Measurements from ENCODE around the gene ERBB2.
"Not testable (repeated sequence)": the region's sequence is repeated elsewhere in the genome, so short reads cannot be mapped to it uniquely, and the experiment has no call there.

Gene ERBB2

GRCh38 chr17:39705786-39706348, 6.0 kb downstream of the ERBB2 start:
- DNase-seq = no peak

- DNase-seq = no peak
Measured at GRCh38 chr17:39706383-39706782, 6.5 kb downstream of the ERBB2 start.

DNA sequence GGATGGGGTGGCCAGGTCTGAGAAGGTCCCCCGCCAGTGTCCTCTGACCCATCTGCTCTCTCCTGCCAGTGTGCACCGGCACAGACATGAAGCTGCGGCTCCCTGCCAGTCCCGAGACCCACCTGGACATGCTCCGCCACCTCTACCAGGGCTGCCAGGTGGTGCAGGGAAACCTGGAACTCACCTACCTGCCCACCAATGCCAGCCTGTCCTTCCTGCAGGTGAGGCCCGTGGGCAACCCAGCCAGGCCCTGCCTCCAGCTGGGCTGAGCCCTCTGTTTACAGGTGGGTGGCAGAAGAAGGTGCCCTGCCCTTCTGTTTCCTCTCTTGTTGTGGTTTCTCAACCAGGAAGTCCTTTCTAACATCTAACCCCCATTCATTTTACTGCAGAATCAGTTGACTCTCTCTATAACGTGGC, 7.1 kb downstream of the ERBB2 start:
- no peak for DNase-seq

DNA sequence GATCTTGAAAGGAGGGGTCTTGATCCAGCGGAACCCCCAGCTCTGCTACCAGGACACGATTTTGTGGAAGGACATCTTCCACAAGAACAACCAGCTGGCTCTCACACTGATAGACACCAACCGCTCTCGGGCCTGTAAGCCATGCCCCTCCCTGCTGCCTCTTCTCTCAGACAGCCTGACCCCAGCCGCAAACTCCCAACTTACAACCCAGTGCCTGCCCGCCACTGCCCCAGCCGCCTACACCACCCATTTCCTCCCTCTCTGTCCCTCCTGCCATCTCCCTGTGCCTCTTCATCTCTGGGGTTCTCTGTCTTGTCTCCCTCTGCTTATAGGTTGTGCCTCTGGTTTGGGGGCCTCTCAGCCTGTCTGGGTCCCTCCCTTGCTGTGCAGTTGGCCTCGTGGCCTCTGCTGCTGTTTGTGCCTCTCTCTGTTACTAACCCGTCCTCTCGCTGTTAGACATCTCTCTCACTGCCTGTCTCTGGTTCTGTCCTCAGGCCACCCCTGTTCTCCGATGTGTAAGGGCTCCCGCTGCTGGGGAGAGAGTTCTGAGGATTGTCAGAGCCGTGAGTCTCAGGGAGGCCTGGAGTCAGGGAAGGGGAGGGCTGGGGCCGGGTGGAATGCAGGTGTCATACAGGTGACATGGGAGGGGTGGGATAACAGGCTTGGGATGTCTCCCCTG, 9.6 kb downstream of the ERBB2 start:
- no peak for DNase-seq

- DNase-seq = no peak
Measured at GRCh38 chr17:39709998-39710964, 10.4 kb downstream of the ERBB2 start.

GRCh38 chr17:39711071-39711470, 11.2 kb downstream of the ERBB2 start:
- DNase-seq = not testable (repeated sequence)

DNA sequence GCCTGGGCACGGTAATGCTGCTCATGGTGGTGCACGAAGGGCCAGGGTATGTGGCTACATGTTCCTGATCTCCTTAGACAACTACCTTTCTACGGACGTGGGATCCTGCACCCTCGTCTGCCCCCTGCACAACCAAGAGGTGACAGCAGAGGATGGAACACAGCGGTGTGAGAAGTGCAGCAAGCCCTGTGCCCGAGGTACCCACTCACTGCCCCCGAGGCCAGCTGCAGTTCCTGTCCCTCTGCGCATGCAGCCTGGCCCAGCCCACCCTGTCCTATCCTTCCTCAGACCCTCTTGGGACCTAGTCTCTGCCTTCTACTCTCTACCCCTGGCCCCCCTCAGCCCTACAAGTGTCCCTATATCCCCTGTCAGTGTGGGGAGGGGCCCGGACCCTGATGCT, 12.0 kb downstream of the ERBB2 start:
- DNase-seq = no peak

- DNase-seq = no peak
Measured at GRCh38 chr17:39714234-39714633, 14.4 kb downstream of the ERBB2 start.

DNA sequence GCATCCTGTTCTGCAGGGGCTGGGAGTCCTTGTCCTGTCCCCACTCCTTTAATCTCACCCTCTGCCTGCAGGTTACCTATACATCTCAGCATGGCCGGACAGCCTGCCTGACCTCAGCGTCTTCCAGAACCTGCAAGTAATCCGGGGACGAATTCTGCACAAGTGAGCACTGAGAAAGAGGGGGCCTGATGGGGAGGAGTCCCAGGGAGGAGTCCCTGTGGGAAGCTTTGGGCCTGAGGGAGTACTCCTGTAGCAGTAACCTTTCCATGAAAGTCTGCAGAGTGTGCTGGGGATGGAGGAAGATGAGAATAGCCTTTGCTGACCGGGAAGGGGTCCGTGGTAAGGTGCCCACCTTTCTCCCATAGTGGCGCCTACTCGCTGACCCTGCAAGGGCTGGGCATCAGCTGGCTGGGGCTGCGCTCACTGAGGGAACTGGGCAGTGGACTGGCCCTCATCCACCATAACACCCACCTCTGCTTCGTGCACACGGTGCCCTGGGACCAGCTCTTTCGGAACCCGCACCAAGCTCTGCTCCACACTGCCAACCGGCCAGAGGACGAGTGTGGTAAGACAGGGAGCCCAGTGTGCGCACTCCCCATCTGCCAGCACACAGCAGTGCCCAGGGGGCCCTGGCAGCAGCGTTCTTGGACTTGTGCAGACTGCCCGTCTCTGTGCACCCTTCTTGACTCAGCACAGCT, 15.7 kb downstream of the ERBB2 start:
- no peak for DNase-seq

- no peak for DNase-seq
Measured at GRCh38 chr17:39716073-39716818, 16.4 kb downstream of the ERBB2 start.

DNA sequence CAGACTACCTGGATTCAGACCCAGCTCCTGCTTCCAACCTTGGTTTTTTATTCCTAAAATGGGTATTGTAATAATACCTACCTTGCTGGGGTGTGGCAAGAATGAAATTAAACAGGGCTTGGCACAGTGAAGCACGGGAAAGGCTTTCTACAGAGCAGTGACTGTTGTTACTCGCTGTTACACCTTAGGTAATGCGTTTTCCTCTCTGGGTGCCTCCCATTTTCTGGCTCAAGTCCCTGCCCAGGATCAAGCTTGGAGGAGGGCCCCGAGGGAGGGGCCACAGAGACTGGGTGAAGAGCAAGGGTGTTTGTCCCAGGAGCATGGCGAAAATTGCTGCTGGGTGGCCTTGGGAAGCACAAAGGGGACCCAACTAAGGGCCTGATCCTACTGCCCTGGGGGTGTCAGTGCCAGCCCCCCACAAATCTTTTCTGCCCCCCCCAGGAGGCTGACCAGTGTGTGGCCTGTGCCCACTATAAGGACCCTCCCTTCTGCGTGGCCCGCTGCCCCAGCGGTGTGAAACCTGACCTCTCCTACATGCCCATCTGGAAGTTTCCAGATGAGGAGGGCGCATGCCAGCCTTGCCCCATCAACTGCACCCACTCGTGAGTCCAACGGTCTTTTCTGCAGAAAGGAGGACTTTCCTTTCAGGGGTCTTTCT, 17.1 kb downstream of the ERBB2 start:
- DNase-seq = no peak

DNA sequence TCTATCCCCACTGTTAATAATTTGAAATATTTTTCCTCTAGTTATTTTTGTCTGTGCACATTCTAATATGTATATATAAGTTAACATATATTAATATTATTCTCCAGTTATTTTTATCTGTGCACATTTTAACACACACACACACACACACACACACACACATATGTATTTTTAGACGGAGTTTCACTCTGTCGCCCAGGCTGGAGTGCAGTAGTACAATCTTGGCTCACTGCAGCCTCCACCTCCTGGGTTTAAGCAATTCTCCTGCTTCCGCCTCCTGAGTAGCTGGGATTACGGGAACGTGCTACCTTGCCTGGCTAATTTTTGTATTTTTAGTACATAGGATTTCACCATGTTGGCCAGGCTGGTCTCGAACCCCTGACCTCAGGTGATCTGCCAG, 17.8 kb downstream of the ERBB2 start:
- no peak for DNase-seq

DNA sequence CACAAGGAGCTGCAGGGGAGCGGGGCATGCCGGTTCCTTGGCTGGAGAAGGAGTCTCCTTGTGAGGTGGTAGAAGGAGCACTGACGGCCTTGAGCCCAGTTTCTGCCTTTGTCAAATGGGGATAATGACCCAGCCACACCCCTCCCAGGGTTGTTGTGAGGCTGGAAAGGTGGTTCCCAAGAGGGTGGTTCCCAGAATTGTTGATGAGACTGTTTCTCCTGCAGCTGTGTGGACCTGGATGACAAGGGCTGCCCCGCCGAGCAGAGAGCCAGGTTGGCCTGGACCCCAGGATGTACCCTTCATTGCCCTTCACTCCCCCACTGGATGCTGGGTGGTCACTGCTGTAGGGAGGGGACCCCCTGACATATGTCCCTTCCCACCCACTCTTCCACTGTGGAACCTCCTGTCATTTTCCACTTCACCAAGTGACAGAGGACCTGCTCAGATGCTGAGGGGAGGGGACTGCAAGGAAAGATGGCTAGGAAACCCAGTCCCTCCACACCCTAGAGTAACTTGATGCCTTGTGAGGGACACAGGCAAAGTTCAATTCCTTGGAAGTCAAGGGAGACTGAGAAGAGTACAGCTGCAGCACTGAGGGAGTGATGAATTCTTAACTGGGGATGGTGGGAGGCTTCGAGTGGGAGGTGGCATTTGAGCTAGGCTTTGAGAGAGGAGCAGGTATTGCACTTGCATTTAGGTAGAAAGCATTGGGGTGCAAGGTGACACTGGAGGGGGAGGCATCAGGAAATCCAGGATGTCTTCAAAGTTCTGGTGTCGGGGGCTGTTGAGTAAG, 19.9 kb downstream of the ERBB2 start:
- no peak for DNase-seq

DNA sequence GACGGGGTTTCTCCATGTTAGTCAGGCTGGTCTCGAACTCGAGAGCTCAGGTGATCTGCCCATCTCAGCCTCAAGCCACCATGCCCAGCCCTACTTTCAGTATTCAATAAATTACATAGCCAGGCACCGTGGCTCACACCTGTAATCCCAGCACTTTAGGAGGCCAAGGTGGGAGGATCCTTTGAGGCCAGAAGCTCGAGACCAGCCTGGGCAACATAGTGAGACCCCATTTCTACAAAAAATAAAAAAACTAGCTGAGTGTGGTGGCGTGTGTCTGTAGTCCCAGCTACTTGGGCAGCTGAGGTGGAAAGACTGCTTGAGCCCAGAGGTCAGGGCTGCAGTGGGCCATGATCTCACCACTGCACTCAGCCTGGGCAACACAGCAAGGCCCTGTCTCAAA, 22.2 kb downstream of the ERBB2 start:
- no peak for DNase-seq

- no peak for DNase-seq
Measured at GRCh38 chr17:39722965-39723848, 23.3 kb downstream of the ERBB2 start.

- no peak for DNase-seq
Measured at GRCh38 chr17:39724731-39725130, 24.9 kb downstream of the ERBB2 start.

DNA sequence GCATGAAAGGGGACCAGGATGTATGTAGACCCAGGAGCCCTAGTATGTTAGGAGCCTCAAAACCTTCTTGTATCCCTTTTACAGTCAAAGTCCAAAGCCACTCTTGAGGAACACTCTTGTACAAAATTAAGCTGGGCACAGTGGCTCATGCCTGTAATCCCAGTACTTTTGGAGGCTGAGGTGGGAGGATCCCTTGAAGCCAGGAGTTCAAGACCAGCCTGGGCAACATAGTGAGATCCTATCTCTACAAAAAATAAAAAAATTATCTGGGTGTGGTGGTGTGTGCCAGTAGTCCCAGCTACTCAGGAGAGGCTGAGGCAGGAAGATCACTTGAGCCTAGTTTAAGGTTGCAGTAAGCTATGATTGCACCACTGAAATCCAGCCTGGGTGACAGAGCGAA, 26.1 kb downstream of the ERBB2 start:
- not testable (repeated sequence) for DNase-seq

GRCh38 chr17:39726617-39727016, 26.8 kb downstream of the ERBB2 start:
- no peak for DNase-seq

GRCh38 chr17:39727556-39727955, 27.7 kb downstream of the ERBB2 start:
- no peak for DNase-seq

DNA sequence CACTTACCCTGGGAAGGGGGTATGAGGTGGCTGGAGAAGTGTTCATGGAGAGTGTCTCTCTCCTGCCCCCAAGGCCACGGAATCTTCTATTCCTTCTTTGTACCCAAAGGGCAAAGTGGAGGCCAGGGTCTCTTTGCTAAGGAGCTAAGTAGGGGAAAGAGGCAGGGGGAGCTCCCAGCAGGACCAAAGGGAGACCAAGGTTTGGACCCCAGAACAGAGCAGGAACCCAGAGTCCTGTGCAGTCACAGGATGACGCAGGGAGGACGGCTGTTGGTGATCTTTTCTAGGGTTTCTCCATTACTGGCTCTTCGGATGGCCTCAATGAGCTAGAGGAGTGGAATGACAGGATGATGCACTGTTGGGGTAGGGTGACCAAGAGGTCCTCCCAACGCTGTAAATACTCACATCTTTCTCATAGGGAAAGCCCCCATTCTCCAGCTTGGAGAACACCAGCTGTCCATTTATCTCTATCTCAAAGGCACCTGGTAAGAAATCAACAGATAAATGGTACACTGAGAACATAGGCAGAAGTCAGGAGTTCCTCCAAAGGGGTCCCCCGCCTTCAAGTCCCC, 29.5 kb downstream of the ERBB2 start:
- no peak for DNase-seq
